ENCODE measurements around the gene NUP188. TPM values are rescaled to one million over a fixed set of nuclear protein-coding genes. Genes with fewer than 3 reads are reported as not detected.

NUP188 gene
- total and polyA plus RNA-seq, 2 experiments from 2014 or later: 25.5 to 117 TPM

DNA sequence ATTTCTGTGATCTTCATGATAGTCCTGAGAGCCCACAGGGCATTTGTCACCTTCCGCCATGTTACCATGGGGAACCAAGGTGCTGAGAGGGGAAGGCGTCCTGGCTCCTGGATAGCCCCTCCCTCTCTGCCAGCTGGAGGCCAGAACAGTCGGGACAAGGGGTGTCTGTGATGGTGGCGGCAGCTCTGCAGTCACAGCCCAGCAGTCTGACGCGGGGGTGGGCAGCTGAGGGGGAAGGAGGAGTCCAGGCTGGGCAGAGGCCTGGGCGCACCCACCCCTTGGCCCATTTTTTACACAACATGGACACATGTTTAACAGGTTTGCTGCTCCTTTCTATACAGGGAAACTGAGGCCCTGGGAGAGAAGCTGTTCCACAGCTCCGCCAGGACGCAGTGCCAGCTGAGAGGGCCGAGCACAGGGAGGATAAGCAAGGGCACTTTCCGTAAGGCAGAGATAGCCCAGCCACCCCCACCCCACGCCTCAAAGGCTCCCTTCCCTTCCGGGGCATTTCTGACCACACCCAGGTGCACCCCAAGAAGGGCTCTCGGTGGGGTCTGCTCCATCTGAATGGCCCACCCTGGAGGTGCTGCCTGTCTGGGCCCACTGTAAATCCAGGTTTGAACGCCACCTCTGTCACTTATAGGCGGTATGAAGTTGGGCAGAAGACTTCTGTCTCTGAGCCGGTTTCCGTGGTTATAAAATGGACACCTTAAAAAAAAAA, 48.5 kb upstream of the NUP188 start:
- no peak overlapping the region for H3K4me3 ChIP-seq
- no peak overlapping the region for H3K4me3 Mint-ChIP-seq
- no peak overlapping the region for H2AFZ ChIP-seq
- ATAC-seq: no peak
- H3K36me3 Mint-ChIP-seq (ENCODE audit: low read depth): peaks cover 37% of the 10 kb centered on the region
- H3K27me3 ChIP-seq (ENCODE audit: insufficient read depth): no peaks in the 10 kb centered on the region
- H3K36me3 ChIP-seq (ENCODE audit: insufficient read depth): peaks cover 11% of the 10 kb centered on the region
- no peak overlapping the region for H3K27ac ChIP-seq (ENCODE audit: low read depth)
- DNase-seq (ENCODE audit: low spot score): no peak
- no peak overlapping the region for H3K27ac Mint-ChIP-seq
- peaks cover 5% of the 10 kb centered on the region for H3K27me3 Mint-ChIP-seq (ENCODE audit: insufficient read depth, low read depth, poor library complexity)
- H4K20me1 ChIP-seq (replicated peaks; ENCODE audit: insufficient read depth): peaks cover 27% of the 10 kb centered on the region
- no peaks in the 10 kb centered on the region for H3K9me2 ChIP-seq (ENCODE audit: insufficient read depth)
- peaks cover 11% of the 10 kb centered on the region; the same call in 1 of the 2 replicates for H3K4me1 ChIP-seq (ENCODE audit: insufficient read depth)
- H3K4me2 ChIP-seq: no peak overlapping the region
- peaks cover 47% of the 10 kb centered on the region for H3K79me2 ChIP-seq (replicated peaks; ENCODE audit: insufficient read depth)
- H3K9me3 Mint-ChIP-seq: no peaks in the 10 kb centered on the region
- peaks cover 31% of the 10 kb centered on the region for H3K4me1 Mint-ChIP-seq
- TF ChIP-seq EZH2 (IDR thresholded peaks at IDR 0.05; ENCODE audit: low read depth, unreplicated experiment) (no peak), POLR2AphosphoS5 (IDR thresholded peaks at IDR 0.05; ENCODE audit: low read depth) (no peak), CTCF (conservative IDR thresholded peaks at IDR 0.05; ENCODE audit: low read depth in 2 of 2) (no peak), NANOG (IDR thresholded peaks at IDR 0.05; ENCODE audit: borderline replicate concordance) (no peak), ZNF114 (CRISPR knock-in tag; IDR thresholded peaks at IDR 0.05) (no peak), JUNB (IDR thresholded peaks at IDR 0.05; ENCODE audit: unreplicated experiment) (no peak), EZH2phosphoT487 (IDR thresholded peaks at IDR 0.05; ENCODE audit: unreplicated experiment) (no peak), ETS1 (IDR thresholded peaks at IDR 0.05) (no peak), CREB1 (CRISPR knock-in tag; IDR thresholded peaks at IDR 0.05; ENCODE audit: low read depth) (no peak), STAT1 (IDR thresholded peaks at IDR 0.05; ENCODE audit: unreplicated experiment) (no peak), ZNF331 (CRISPR knock-in tag; IDR thresholded peaks at IDR 0.05; ENCODE audit: low read depth) (no peak)
- TF ChIP-seq, protein P1, sequence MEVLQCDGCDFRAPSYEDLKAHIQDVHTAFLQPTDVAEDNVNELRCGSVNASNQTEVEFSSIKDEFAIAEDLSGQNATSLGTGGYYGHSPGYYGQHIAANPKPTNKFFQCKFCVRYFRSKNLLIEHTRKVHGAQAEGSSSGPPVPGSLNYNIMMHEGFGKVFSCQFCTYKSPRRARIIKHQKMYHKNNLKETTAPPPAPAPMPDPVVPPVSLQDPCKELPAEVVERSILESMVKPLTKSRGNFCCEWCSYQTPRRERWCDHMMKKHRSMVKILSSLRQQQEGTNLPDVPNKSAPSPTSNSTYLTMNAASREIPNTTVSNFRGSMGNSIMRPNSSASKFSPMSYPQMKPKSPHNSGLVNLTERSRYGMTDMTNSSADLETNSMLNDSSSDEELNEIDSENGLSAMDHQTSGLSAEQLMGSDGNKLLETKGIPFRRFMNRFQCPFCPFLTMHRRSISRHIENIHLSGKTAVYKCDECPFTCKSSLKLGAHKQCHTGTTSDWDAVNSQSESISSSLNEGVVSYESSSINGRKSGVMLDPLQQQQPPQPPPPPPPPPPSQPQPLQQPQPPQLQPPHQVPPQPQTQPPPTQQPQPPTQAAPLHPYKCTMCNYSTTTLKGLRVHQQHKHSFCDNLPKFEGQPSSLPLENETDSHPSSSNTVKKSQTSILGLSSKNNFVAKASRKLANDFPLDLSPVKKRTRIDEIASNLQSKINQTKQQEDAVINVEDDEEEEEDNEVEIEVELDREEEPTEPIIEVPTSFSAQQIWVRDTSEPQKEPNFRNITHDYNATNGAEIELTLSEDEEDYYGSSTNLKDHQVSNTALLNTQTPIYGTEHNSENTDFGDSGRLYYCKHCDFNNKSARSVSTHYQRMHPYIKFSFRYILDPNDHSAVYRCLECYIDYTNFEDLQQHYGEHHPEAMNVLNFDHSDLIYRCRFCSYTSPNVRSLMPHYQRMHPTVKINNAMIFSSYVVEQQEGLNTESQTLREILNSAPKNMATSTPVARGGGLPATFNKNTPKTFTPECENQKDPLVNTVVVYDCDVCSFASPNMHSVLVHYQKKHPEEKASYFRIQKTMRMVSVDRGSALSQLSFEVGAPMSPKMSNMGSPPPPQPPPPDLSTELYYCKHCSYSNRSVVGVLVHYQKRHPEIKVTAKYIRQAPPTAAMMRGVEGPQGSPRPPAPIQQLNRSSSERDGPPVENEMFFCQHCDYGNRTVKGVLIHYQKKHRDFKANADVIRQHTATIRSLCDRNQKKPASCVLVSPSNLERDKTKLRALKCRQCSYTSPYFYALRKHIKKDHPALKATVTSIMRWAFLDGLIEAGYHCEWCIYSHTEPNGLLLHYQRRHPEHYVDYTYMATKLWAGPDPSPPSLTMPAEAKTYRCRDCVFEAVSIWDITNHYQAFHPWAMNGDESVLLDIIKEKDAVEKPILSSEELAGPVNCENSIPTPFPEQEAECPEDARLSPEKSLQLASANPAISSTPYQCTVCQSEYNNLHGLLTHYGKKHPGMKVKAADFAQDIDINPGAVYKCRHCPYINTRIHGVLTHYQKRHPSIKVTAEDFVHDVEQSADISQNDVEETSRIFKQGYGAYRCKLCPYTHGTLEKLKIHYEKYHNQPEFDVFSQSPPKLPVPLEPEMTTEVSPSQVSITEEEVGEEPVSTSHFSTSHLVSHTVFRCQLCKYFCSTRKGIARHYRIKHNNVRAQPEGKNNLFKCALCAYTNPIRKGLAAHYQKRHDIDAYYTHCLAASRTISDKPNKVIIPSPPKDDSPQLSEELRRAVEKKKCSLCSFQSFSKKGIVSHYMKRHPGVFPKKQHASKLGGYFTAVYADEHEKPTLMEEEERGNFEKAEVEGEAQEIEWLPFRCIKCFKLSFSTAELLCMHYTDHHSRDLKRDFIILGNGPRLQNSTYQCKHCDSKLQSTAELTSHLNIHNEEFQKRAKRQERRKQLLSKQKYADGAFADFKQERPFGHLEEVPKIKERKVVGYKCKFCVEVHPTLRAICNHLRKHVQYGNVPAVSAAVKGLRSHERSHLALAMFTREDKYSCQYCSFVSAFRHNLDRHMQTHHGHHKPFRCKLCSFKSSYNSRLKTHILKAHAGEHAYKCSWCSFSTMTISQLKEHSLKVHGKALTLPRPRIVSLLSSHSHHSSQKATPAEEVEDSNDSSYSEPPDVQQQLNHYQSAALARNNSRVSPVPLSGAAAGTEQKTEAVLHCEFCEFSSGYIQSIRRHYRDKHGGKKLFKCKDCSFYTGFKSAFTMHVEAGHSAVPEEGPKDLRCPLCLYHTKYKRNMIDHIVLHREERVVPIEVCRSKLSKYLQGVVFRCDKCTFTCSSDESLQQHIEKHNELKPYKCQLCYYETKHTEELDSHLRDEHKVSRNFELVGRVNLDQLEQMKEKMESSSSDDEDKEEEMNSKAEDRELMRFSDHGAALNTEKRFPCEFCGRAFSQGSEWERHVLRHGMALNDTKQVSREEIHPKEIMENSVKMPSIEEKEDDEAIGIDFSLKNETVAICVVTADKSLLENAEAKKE (CRISPR knock-in tag; IDR thresholded peaks at IDR 0.05): no peak
- TF ChIP-seq, protein P2, sequence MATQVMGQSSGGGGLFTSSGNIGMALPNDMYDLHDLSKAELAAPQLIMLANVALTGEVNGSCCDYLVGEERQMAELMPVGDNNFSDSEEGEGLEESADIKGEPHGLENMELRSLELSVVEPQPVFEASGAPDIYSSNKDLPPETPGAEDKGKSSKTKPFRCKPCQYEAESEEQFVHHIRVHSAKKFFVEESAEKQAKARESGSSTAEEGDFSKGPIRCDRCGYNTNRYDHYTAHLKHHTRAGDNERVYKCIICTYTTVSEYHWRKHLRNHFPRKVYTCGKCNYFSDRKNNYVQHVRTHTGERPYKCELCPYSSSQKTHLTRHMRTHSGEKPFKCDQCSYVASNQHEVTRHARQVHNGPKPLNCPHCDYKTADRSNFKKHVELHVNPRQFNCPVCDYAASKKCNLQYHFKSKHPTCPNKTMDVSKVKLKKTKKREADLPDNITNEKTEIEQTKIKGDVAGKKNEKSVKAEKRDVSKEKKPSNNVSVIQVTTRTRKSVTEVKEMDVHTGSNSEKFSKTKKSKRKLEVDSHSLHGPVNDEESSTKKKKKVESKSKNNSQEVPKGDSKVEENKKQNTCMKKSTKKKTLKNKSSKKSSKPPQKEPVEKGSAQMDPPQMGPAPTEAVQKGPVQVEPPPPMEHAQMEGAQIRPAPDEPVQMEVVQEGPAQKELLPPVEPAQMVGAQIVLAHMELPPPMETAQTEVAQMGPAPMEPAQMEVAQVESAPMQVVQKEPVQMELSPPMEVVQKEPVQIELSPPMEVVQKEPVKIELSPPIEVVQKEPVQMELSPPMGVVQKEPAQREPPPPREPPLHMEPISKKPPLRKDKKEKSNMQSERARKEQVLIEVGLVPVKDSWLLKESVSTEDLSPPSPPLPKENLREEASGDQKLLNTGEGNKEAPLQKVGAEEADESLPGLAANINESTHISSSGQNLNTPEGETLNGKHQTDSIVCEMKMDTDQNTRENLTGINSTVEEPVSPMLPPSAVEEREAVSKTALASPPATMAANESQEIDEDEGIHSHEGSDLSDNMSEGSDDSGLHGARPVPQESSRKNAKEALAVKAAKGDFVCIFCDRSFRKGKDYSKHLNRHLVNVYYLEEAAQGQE (IDR thresholded peaks at IDR 0.05; ENCODE audit: unreplicated experiment): no peak
- H3F3A ChIP-seq (replicated peaks; ENCODE audit: low read depth): 0 out of 2 replicates have a peak, but pooled peaks cover 3% of the 10 kb centered on the region

Data from GM23338 (cell line).